Thoracic aorta (tissue), 2 donors: ENCODE results near the gene VWA8. TPM values are rescaled to one million over a fixed set of nuclear protein-coding genes. Genes with fewer than 3 reads are reported as not detected.
A peak's percentile ranks its signal among the peaks of the same experiment; 100 is the strongest.

Source experiments
- ATAC-seq: fragments of 150-250 bp; one replicate; pipeline ENCODE4 v1.8.0; 2017; ENCODE audit warnings: low read depth; ENCODE audit not compliant: insufficient number of reproducible peaks, low FRiP score
- DNase-seq: peaks from one replicate; pipeline ENCODE4 v3.0.0-alpha.2; 2020; ENCODE audit warnings: low spot score
- H3K27ac ChIP-seq, 2 donors: fragments of 200-600 bp; sonication (generic); 1 replicate in 1 of 2; 2 replicates in 1 of 2; pipeline ENCODE4 v1.5.1; 2016; ENCODE audit warnings: mild to moderate bottlenecking in 2 of 2, moderate library complexity in 2 of 2
- H3K27me3 ChIP-seq: fragments of 200-600 bp; sonication (generic); replicated peaks from 2 replicates; pipeline ENCODE4 v1.6.0; 2016; ENCODE audit warnings: mild to moderate bottlenecking; ENCODE audit not compliant: insufficient read depth
- H3K36me3 ChIP-seq: fragments of 200-600 bp; sonication (generic); one replicate; pipeline ENCODE4 v1.5.1; 2016
- H3K4me1 ChIP-seq, 2 donors: fragments of 200-600 bp; sonication (generic); 1 replicate in 1 of 2; 2 replicates in 1 of 2; pipeline versions ENCODE4 v1.5.1 to v1.6.0; 2016; ENCODE audit warnings: low read depth in 2 of 2, mild to moderate bottlenecking in 1 of 2; ENCODE audit not compliant: control insufficient read depth in 1 of 2
- H3K4me3 ChIP-seq: fragments of 200-600 bp; sonication (generic); 2 replicates; pipeline ENCODE4 v1.5.1; 2016; ENCODE audit warnings: mild to moderate bottlenecking
- H3K9me3 ChIP-seq: fragments of 200-600 bp; sonication (generic); 2 replicates; pipeline ENCODE4 v1.5.1; 2016
- CTCF ChIP-seq: fragments of 200-600 bp; sonication (generic); IDR thresholded peaks from one replicate; pipeline ENCODE4 v1.5.1; 2019; ENCODE audit warnings: antibody characterized with exemption
- total RNA-seq, 2 donors: library from RNA; depleted of rRNA; stranded (reverse); fragments of >200 nt; gene quantifications; one replicate each; pipeline versions ENCODE4 v1.1.0 to v1.2.3, GENCODE V29; 2016

Gene VWA8
- total RNA-seq, 2 donors from 2014 or later, result 19.8 to 25.3 TPM

GRCh38 chr13:41614671-41615527 lies 346.0 kb downstream of the VWA8 start:
- H3K4me1 ChIP-seq, result peaks cover 12 to 35% of the 10 kb centered on the region in 2 donors
- peaks cover 3% of the 10 kb centered on the region for H3K36me3 ChIP-seq
- H3K4me3 ChIP-seq, result no peak overlapping the region
- no peak overlapping the region for H3K27ac ChIP-seq
- DNase-seq, result no peak
- TF ChIP-seq CTCF, result no peak
- no peaks in the 10 kb centered on the region for H3K27me3 ChIP-seq
- no peak for ATAC-seq
- H3K9me3 ChIP-seq, result no peaks in the 10 kb centered on the region

- H3K4me1 ChIP-seq, result peaks cover 12 to 35% of the 10 kb centered on the region in 2 donors
- peak overlapping the region in 1 of 2 donors; percentile 8 for H3K27ac ChIP-seq
- H3K4me3 ChIP-seq, result no peak overlapping the region
- no peak for TF ChIP-seq CTCF
- no peak for ATAC-seq
- no peak for DNase-seq
- no peaks in the 10 kb centered on the region for H3K27me3 ChIP-seq
- H3K36me3 ChIP-seq, result peaks cover 3% of the 10 kb centered on the region
- H3K9me3 ChIP-seq, result no peaks in the 10 kb centered on the region
These were observed 346.8 kb downstream of the VWA8 start for GRCh38 chr13:41613984-41614661.

GRCh38 chr13:41613471-41613870 lies 347.4 kb downstream of the VWA8 start:
- DNase-seq, result no peak
- no peak overlapping the region for H3K4me3 ChIP-seq
- no peak for ATAC-seq
- TF ChIP-seq CTCF, result no peak
- no peaks in the 10 kb centered on the region for H3K9me3 ChIP-seq
- no peak overlapping the region for H3K27ac ChIP-seq
- peaks cover 3% of the 10 kb centered on the region for H3K36me3 ChIP-seq
- no peaks in the 10 kb centered on the region for H3K27me3 ChIP-seq
- H3K4me1 ChIP-seq, result peaks cover 12 to 35% of the 10 kb centered on the region in 2 donors

- Histone ChIP-seq H3K27me3 (no peaks in the 10 kb centered on the region), H3K27ac (no peak overlapping the region), H3K4me3 (no peak overlapping the region), H3K4me1 (peaks cover 12 to 29% of the 10 kb centered on the region in 2 donors), H3K9me3 (no peaks in the 10 kb centered on the region), H3K36me3 (peaks cover 3% of the 10 kb centered on the region)
- DNase-seq (no peak), ATAC-seq (no peak)
- TF ChIP-seq CTCF, result no peak
These were observed 349.5 kb downstream of the VWA8 start for GRCh38 chr13:41611385-41611784.

GRCh38 chr13:41610404-41610803 lies 350.5 kb downstream of the VWA8 start:
- Histone ChIP-seq H3K27ac (no peak overlapping the region), H3K4me3 (no peak overlapping the region), H3K9me3 (no peaks in the 10 kb centered on the region), H3K4me1 (peaks cover 12 to 21% of the 10 kb centered on the region in 2 donors), H3K27me3 (no peaks in the 10 kb centered on the region), H3K36me3 (peaks cover 3% of the 10 kb centered on the region)
- ATAC-seq, result no peak
- no peak for TF ChIP-seq CTCF
- DNase-seq, result no peak
